AG04449 (cell line): ENCODE measurements around the gene KNTC1.
"Not testable (repeated sequence)": the region's sequence is repeated elsewhere in the genome, so short reads cannot be mapped to it uniquely, and the experiment has no call there.

Experiments
- CTCF ChIA-PET: fragments of 350-600 bp; formaldehyde crosslinking; extraction: SDS; loops from one replicate; lab custom pipeline; 2021; ENCODE audit warnings: antibody characterized with exemption; lab: Yijun Ruan, JAX
- POLR2A ChIA-PET: fragments of 400-600, 350-600 bp; formaldehyde crosslinking; extraction: SDS; loops from one replicate; lab custom pipeline; 2020; ENCODE audit warnings: antibody characterized with exemption, inconsistent platforms; lab: Yijun Ruan, JAX
- DNase-seq: peaks from one replicate; pipeline ENCODE4 v3.0.0-alpha.2; 2010; ENCODE audit warnings: low read depth, low spot score
- H3K4me3 ChIP-seq: 2 replicates; pipeline ENCODE4 v1.5.1; 2011; ENCODE audit warnings: low read depth, mild to moderate bottlenecking, control low read depth, low read length
- TF ChIP-seq, protein P1 (sequence below): IDR thresholded peaks from one replicate; pipeline ENCODE4 v1.5.1; 2011; ENCODE audit warnings: mild to moderate bottlenecking, moderate library complexity, low read length, control low read depth, inconsistent platforms; ENCODE audit not compliant: insufficient read depth; ENCODE audit errors: missing control alignments

Gene KNTC1

DNA sequence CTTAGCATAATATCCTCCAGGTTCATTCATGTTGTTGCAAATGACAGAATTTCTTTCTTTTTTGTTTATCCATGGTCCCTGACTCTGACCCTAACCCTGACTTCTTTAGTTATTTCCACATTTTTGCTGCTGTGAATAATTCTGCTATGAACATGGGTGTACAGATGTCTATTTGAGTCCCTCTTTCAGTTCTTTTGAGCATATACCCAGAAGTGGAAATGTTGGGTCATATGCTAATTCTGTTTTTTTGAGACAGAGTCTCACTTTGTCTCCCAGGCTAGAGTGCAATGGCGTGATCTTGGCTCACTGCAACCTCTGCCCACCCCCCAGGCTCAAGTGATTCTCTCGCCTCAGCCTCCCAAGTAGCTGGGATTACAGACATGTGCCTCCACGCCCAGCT, 33.1 kb downstream of the KNTC1 start:
- no peak for DNase-seq
- H3K4me3 ChIP-seq: no peak overlapping the region
- POLR2A ChIA-PET: no interaction called here
- CTCF ChIA-PET: no interaction called here
- TF ChIP-seq, protein P1, sequence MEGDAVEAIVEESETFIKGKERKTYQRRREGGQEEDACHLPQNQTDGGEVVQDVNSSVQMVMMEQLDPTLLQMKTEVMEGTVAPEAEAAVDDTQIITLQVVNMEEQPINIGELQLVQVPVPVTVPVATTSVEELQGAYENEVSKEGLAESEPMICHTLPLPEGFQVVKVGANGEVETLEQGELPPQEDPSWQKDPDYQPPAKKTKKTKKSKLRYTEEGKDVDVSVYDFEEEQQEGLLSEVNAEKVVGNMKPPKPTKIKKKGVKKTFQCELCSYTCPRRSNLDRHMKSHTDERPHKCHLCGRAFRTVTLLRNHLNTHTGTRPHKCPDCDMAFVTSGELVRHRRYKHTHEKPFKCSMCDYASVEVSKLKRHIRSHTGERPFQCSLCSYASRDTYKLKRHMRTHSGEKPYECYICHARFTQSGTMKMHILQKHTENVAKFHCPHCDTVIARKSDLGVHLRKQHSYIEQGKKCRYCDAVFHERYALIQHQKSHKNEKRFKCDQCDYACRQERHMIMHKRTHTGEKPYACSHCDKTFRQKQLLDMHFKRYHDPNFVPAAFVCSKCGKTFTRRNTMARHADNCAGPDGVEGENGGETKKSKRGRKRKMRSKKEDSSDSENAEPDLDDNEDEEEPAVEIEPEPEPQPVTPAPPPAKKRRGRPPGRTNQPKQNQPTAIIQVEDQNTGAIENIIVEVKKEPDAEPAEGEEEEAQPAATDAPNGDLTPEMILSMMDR: no peak

DNA sequence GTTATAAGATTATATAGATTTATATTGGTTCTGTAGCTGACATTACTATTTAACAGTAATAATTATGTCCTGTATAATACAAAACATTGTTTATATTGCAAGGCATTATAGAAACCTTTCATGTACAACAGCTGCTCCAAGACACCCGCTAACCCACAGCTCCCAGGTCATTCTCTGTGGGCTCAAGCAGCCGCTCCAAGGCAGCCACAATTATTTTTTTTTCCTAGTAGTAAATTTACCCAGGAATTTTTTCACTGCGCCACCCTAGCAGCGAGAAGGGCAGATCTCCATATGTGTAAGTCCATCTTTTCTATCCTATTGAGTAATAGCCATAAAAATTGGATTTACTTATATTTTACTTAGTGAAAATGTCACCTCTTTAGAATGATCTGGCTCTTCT, 36.3 kb downstream of the KNTC1 start:
- POLR2A ChIA-PET: no interaction called here
- TF ChIP-seq, protein P1: no peak
- CTCF ChIA-PET: interaction anchor here (1.6 kb wide), 1 partner anchor 11 kb away, joined by 4 read pairs; no protein-coding TSS in a partner anchor
- H3K4me3 ChIP-seq: no peak overlapping the region
- DNase-seq: no peak

DNA sequence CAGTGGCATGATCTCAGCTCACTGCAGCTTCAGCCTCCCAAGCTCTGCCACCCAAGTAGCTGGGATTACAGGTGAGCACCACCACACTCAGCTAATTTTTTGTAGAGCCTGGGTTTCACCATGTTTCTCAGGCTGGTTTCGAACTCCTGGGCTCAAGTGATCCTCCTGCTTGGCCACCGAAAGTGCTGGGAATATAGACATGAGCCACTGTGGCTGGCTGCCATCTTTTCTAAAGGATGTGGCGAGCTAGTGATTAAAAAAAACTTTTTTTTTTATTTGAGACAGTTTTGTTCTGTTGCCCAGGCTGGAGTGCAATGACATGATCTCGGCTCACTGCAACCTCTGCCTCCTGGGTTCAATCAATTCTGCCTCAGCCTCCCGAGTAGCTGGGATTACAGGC, 39.8 kb downstream of the KNTC1 start:
- POLR2A ChIA-PET, H3K4me3 ChIP-seq, DNase-seq: not testable (repeated sequence)
- CTCF ChIA-PET: interaction anchor here (1.2 kb wide), 1 partner anchor 21 kb away, joined by 3 read pairs; no protein-coding TSS in a partner anchor

DNA sequence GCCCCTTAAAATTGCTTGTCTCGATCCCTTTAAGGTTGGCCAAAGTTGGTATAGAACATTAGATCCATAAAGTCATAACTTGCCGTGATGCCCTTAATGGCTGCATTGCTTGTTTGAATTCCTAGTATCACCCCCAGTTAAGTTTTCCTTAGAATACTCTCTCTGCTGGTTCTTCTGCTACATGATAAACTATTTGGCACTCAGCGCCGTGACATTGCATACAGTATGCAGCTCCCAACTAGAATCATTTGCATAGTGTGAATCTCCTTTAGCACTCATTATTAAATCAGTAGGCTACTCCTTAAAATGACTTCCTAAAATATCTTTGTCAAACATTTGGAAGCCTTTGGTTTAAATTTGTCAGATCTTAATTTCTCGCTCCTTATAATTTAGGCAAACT, 42.2 kb downstream of the KNTC1 start:
- TF ChIP-seq, protein P1: no peak
- no peak for DNase-seq
- ChIA-PET POLR2A (no interaction called here), CTCF (interaction anchor here (1.1 to 1.5 kb wide), 3 partner anchors 11 to 224 kb away, joined by 3 to 5 read pairs (median 3); no protein-coding TSS in a partner anchor)
- no peak overlapping the region for H3K4me3 ChIP-seq

DNA sequence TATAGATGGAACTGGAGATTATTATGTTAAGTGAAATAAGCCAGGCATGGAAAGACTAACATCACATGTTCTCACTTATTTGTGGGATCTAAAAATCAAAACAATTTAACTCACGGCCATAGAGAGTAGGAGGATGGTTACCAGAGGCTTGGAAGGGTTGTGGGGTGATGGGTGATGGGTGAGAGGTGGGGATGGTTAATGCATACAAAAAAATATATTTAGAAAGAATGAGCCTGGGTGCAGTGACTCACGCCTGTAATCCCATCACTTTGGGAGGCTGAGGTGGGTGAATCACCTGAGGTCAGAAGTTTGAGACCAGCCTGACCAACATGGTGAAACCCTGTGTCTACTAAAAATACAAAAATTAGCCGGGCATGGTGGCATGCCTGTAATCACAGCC, 43.0 kb downstream of the KNTC1 start:
- H3K4me3 ChIP-seq, DNase-seq, POLR2A ChIA-PET: not testable (repeated sequence)
- CTCF ChIA-PET: interaction anchor here (1.4 kb wide), 1 partner anchor 224 kb away, joined by 5 read pairs; no protein-coding TSS in a partner anchor

DNA sequence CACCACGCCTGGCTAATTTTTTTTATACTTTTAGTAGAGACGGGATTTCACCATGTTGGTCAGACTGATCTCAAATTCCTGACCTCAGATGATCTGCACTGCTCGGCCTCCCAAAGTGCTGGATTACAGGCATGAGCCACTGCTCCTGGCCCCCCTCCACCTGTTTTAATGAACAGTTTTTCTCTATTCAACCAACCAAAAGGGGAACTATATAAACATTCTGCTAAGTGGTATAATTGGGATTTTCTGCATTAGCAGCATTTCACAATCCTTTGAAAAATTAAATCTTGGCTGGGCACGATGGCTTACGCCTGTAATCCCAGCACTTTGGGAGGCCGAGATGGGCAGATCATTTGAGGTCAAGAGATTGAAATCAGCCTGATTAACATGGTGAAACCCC, 44.8 kb downstream of the KNTC1 start:
- no peak overlapping the region for H3K4me3 ChIP-seq
- ChIA-PET POLR2A (no interaction called here), CTCF (no interaction called here)
- TF ChIP-seq, protein P1: no peak
- no peak for DNase-seq

DNA sequence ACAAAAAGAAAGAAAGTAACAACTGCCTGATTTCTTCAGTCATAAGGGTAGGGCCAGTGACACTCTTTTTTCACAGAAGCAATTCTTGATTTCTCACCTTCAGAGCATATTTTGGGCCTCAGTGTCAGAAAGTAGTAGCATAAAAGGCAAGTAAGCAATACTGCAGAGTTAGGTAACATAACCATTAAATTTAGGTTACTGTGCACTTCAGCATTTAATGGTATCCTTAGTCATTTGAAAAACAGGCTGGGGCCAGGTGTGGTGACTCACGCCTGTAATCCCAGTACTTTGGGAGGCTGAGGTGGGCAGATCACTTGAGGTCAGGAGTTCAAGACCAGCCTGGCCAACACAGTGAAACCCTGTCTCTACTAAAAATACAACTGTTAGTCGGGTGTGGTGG, 56.2 kb downstream of the KNTC1 start:
- DNase-seq, H3K4me3 ChIP-seq, POLR2A ChIA-PET: not testable (repeated sequence)
- CTCF ChIA-PET: interaction anchor here (0.7 kb wide), 1 partner anchor 33 kb away, joined by 4 read pairs; no protein-coding TSS in a partner anchor

DNA sequence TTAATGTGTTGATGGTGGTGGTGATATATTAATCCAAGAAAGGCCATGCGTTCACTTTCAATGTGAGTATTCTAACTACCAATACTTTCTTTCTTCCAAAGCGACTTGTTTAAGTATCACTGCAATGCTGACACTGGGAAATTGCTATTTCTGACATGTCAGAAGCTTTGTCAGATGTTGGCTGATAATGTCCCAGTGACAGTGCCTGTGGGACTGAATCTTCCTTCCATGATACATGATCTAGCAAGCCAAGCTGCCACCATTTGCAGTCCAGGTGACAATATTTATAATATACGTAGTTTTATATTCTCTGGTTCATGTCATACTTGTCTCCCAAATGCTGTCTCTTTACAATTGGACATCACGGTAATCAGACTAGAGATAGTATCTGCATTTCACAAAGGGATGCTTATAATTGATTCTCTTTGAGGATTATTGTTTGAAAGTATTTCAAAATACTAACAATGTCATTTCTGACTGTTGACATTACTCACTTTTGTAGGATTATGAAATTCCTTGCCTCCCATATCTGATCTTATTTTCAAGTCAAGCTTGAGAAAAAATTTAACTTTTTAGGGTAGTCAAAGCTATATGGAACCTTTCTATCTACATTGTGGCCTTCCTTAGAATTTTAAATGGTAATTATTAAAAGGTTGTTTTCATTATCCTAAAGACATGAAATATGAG, 57.3 kb downstream of the KNTC1 start:
- no peak overlapping the region for H3K4me3 ChIP-seq
- DNase-seq: no peak
- POLR2A ChIA-PET: no interaction called here
- TF ChIP-seq, protein P1: no peak
- CTCF ChIA-PET: interaction anchor here (1.0 kb wide), 1 partner anchor 112 kb away, joined by 4 read pairs; no protein-coding TSS in a partner anchor
